OCI-LY1 (cell line): Measurements from ENCODE around the gene GNAS.

Source experiments
- H2AFZ ChIP-seq: fragments of 200-600 bp; sonication (generic), shearing (Covaris generic); 2 replicates; pipeline ENCODE4 v1.6.0; 2014; ENCODE audit warnings: antibody characterized with exemption, mild to moderate bottlenecking, low read length
- H3F3A ChIP-seq: fragments of 200-600 bp; sonication (generic), shearing (Covaris generic); 2 replicates; pipeline ENCODE4 v1.6.0; 2014; ENCODE audit warnings: mild to moderate bottlenecking, antibody characterized with exemption, low read length, moderate library complexity; ENCODE audit not compliant: insufficient read depth
- H3K27ac ChIP-seq: fragments of 200-600 bp; sonication (generic); 2 replicates; pipeline ENCODE4 v1.5.1; 2014; ENCODE audit warnings: low read length, mixed run types, mild to moderate bottlenecking, low read depth; ENCODE audit not compliant: poor library complexity, severe bottlenecking
- H3K27me3 ChIP-seq: fragments of 200-600 bp; sonication (generic); 2 replicates; pipeline ENCODE4 v1.6.0; 2014; ENCODE audit warnings: antibody characterized with exemption, mild to moderate bottlenecking, low read length, moderate library complexity; ENCODE audit not compliant: insufficient read depth
- H3K36me3 ChIP-seq: fragments of 200-600 bp; sonication (generic); 2 replicates; pipeline ENCODE4 v1.6.1; 2014; ENCODE audit warnings: mild to moderate bottlenecking, antibody characterized with exemption, low read length, moderate library complexity, mixed read lengths; ENCODE audit not compliant: insufficient read depth
- H3K4me1 ChIP-seq: fragments of 200-600 bp; sonication (generic); 2 replicates; pipeline ENCODE4 v1.5.1; 2014; ENCODE audit warnings: mild to moderate bottlenecking, low read length, moderate library complexity; ENCODE audit not compliant: insufficient read depth, severe bottlenecking
- H3K4me2 ChIP-seq: fragments of 200-600 bp; sonication (generic), shearing (Covaris generic); 2 replicates; pipeline ENCODE4 v1.6.1; 2014; ENCODE audit warnings: low read length
- H3K4me3 ChIP-seq: fragments of 200-600 bp; sonication (generic); 2 replicates; pipeline ENCODE4 v1.5.1; 2014; ENCODE audit warnings: low read length, low read depth, mild to moderate bottlenecking, mixed read lengths; ENCODE audit not compliant: poor library complexity, severe bottlenecking
- H3K79me2 ChIP-seq: fragments of 200-600 bp; shearing (Covaris generic); 2 replicates; pipeline ENCODE4 v1.6.1; 2016; ENCODE audit warnings: mixed run types, low read length, mixed read lengths; ENCODE audit not compliant: insufficient read depth
- H3K9ac ChIP-seq: fragments of 200-600 bp; sonication (generic), shearing (Covaris generic); 2 replicates; pipeline ENCODE4 v1.6.1; 2014; ENCODE audit warnings: mild to moderate bottlenecking, low read length, mixed read lengths
- H3K9me2 ChIP-seq: fragments of 200-600 bp; sonication (generic), shearing (Covaris generic); 2 replicates; pipeline ENCODE4 v1.6.1; 2014; ENCODE audit warnings: low read depth, mild to moderate bottlenecking, low read length, mixed read lengths
- H3K9me3 ChIP-seq: fragments of 200-600 bp; shearing (Covaris generic); 2 replicates; pipeline ENCODE4 v1.6.1; 2014; ENCODE audit warnings: low read length, mixed read lengths
- H4K20me1 ChIP-seq: fragments of 200-600 bp; sonication (generic), shearing (Covaris generic); 2 replicates; pipeline ENCODE4 v1.6.0; 2016; ENCODE audit warnings: mild to moderate bottlenecking, low read length; ENCODE audit not compliant: insufficient read depth
- EZH2 ChIP-seq: fragments of 200-600 bp; sonication (generic), shearing (Covaris generic); IDR thresholded peaks from 2 replicates; pipeline ENCODE4 v1.8.0; 2017; ENCODE audit warnings: borderline replicate concordance, mixed run types, mild to moderate bottlenecking, antibody characterized with exemption, low read length, moderate library complexity, mixed read lengths
- TF ChIP-seq, protein P1 (sequence below): fragments of 200-600 bp; sonication (generic), shearing (Covaris generic); IDR thresholded peaks from 2 replicates; pipeline ENCODE4 v1.5.1; 2017; ENCODE audit warnings: mild to moderate bottlenecking, antibody characterized with exemption, low read length, moderate library complexity, mixed read lengths

The GNAS gene

DNA sequence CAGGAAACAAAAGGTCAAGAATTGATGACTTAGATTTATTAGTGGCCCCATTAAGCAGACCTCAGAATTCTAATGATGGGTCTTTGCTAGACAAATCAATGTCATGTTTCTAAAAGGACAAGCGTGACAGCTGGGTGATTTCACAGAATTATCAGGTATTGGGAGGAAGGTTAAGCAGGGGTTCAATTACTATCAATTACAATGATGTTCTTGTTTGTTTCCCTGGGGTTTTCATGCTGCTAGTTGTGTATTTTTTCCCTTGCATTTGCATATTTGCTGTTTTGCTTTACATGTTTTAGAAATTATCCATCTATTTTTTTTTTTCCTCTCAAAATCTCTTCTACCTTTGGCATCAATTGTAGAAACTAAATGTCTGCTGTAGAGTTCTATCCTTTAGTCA, 27.9 kb downstream of the GNAS start:
- no peaks in the 10 kb centered on the region for H3K9me3 ChIP-seq
- no peaks in the 10 kb centered on the region for H3K9me2 ChIP-seq
- H3K79me2 ChIP-seq = no peaks in the 10 kb centered on the region
- H3F3A ChIP-seq = no peaks in the 10 kb centered on the region
- TF ChIP-seq, protein P1, sequence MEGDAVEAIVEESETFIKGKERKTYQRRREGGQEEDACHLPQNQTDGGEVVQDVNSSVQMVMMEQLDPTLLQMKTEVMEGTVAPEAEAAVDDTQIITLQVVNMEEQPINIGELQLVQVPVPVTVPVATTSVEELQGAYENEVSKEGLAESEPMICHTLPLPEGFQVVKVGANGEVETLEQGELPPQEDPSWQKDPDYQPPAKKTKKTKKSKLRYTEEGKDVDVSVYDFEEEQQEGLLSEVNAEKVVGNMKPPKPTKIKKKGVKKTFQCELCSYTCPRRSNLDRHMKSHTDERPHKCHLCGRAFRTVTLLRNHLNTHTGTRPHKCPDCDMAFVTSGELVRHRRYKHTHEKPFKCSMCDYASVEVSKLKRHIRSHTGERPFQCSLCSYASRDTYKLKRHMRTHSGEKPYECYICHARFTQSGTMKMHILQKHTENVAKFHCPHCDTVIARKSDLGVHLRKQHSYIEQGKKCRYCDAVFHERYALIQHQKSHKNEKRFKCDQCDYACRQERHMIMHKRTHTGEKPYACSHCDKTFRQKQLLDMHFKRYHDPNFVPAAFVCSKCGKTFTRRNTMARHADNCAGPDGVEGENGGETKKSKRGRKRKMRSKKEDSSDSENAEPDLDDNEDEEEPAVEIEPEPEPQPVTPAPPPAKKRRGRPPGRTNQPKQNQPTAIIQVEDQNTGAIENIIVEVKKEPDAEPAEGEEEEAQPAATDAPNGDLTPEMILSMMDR = no peak
- no peak for TF ChIP-seq EZH2
- no peak overlapping the region for H3K4me2 ChIP-seq
- H2AFZ ChIP-seq = no peak overlapping the region
- H3K27ac ChIP-seq = no peak overlapping the region
- no peaks in the 10 kb centered on the region for H3K36me3 ChIP-seq
- H4K20me1 ChIP-seq = no peaks in the 10 kb centered on the region
- no peak overlapping the region for H3K4me3 ChIP-seq
- H3K27me3 ChIP-seq = no peaks in the 10 kb centered on the region
- H3K9ac ChIP-seq = no peak overlapping the region
- no peaks in the 10 kb centered on the region for H3K4me1 ChIP-seq

DNA sequence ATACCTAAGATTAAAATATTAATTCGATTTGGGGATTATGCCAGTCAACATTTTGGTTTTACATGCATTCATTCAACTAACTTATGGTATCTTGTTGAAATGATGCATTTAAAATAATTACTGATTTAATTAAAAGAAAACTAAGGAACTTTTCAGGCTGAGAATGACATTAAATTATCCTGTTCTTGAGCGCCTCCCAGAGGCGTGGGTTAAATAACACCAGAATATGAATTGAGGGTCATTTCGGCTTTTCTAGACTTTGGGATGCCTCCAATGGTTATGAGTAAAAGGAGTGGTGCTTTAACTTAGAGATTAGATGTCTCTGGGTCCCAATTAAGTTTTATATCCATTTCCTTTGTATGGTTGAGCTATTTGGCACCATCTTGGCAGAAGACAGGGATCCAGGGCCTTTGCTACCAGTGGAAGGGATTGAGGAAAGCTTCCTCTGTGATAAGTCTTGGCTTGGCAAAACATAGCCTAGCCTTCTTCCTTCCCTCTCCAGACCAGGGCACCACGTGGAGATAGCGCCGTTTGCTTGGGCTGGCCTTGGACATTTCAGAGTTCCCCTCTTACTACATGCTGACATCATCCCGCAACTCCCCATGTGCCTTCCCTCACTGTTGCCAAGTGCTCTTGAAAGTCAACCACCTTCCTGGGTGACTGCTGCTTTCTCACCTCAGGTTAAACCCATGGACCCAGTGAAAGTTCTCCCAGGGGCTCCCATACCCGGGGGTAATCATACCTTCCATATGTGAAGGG, 28.7 kb downstream of the GNAS start:
- TF ChIP-seq, protein P1 = peak; percentile 53; the same call in 1 of the 2 replicates
- TF ChIP-seq EZH2 = no peak

DNA sequence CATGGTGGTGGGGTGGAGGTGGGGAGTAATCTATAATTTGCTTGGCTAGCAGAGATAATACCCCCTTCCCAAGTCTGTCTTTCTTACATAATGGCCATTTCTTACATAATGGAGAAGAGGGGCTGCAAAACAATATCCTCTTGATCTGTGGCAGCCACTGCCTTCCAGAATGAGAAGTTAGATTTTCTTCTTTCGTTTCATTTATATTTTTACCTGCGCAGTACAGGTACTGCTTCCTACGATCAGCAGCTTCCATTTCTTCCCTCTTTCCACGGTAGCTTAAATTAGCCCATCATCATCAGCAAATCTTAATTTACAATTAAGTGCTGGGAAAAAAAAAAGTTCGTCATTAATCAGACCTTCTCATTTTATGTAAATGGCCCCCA, 30.2 kb downstream of the GNAS start:
- Histone ChIP-seq H3K27ac (no peak overlapping the region), H3K9ac (no peak overlapping the region), H3F3A (no peaks in the 10 kb centered on the region), H4K20me1 (no peaks in the 10 kb centered on the region), H3K4me3 (no peak overlapping the region), H3K4me1 (peaks cover 5% of the 10 kb centered on the region), H3K79me2 (no peaks in the 10 kb centered on the region), H2AFZ (no peak overlapping the region), H3K36me3 (no peaks in the 10 kb centered on the region), H3K9me3 (no peaks in the 10 kb centered on the region), H3K27me3 (no peaks in the 10 kb centered on the region), H3K4me2 (no peak overlapping the region), H3K9me2 (no peaks in the 10 kb centered on the region)
- TF ChIP-seq, protein P1 = no peak
- TF ChIP-seq EZH2 = no peak

More for the DNA sequence above, 28.7 kb downstream of the GNAS start:
- Histone ChIP-seq H3K9ac (no peak overlapping the region), H3K27me3 (no peaks in the 10 kb centered on the region), H3K79me2 (no peaks in the 10 kb centered on the region), H3K9me2 (no peaks in the 10 kb centered on the region), H4K20me1 (no peaks in the 10 kb centered on the region), H3K4me1 (no peaks in the 10 kb centered on the region), H3K4me3 (no peak overlapping the region), H3K4me2 (no peak overlapping the region), H3F3A (no peaks in the 10 kb centered on the region), H3K36me3 (no peaks in the 10 kb centered on the region), H3K9me3 (no peaks in the 10 kb centered on the region), H3K27ac (no peak overlapping the region), H2AFZ (no peak overlapping the region)
